Measurements from ENCODE around the gene MAFF. TPM values are rescaled to one million over a fixed set of nuclear protein-coding genes. Genes with fewer than 3 reads are reported as not detected.

The MAFF gene
- total RNA-seq, 1 experiment from 2014 or later: 26.0 TPM

GRCh38 chr22:38155703-38156102, 46.1 kb upstream of the MAFF start (continued):
- TF ChIP-seq YY1 (IDR thresholded peaks at IDR 0.05; ENCODE audit: extremely low read depth, insufficient replicate concordance, low read depth, low read length) (no peak), ZFX (IDR thresholded peaks at IDR 0.05) (no peak), ELF1 (IDR thresholded peaks at IDR 0.05; ENCODE audit: borderline replicate concordance, low read depth) (no peak)
- TF ChIP-seq, protein P1, sequence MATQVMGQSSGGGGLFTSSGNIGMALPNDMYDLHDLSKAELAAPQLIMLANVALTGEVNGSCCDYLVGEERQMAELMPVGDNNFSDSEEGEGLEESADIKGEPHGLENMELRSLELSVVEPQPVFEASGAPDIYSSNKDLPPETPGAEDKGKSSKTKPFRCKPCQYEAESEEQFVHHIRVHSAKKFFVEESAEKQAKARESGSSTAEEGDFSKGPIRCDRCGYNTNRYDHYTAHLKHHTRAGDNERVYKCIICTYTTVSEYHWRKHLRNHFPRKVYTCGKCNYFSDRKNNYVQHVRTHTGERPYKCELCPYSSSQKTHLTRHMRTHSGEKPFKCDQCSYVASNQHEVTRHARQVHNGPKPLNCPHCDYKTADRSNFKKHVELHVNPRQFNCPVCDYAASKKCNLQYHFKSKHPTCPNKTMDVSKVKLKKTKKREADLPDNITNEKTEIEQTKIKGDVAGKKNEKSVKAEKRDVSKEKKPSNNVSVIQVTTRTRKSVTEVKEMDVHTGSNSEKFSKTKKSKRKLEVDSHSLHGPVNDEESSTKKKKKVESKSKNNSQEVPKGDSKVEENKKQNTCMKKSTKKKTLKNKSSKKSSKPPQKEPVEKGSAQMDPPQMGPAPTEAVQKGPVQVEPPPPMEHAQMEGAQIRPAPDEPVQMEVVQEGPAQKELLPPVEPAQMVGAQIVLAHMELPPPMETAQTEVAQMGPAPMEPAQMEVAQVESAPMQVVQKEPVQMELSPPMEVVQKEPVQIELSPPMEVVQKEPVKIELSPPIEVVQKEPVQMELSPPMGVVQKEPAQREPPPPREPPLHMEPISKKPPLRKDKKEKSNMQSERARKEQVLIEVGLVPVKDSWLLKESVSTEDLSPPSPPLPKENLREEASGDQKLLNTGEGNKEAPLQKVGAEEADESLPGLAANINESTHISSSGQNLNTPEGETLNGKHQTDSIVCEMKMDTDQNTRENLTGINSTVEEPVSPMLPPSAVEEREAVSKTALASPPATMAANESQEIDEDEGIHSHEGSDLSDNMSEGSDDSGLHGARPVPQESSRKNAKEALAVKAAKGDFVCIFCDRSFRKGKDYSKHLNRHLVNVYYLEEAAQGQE (IDR thresholded peaks at IDR 0.05; ENCODE audit: low read depth): no peak

- Histone ChIP-seq H3K9me2 (ENCODE audit: insufficient read depth) (no peaks in the 10 kb centered on the region), H3K79me2 (ENCODE audit: insufficient read depth, low read length) (no peaks in the 10 kb centered on the region), H3K9ac (ENCODE audit: low read length) (no peak overlapping the region), H3K9me3 (ENCODE audit: control insufficient read depth in 1 of 2, insufficient read depth in 1 of 2, low read depth in 1 of 2, low read length in 2 of 2) (no peaks in the 10 kb centered on the region), H3K4me1 (ENCODE audit: control insufficient read depth in 1 of 2, insufficient read depth in 2 of 2, low read length in 2 of 2) (peaks cover 17 to 18% of the 10 kb centered on the region in 2 experiments), H4K20me1 (ENCODE audit: insufficient read depth) (no peaks in the 10 kb centered on the region), H3K27ac (ENCODE audit: low read depth, low read length) (no peak overlapping the region), H3K4me3 (replicated peaks in 1 of 2; ENCODE audit: low read depth in 1 of 2, low read length in 2 of 2) (no peak overlapping the region), H3K36me3 (ENCODE audit: control insufficient read depth in 1 of 2, insufficient read depth in 2 of 2, low read length in 2 of 2) (no peaks in the 10 kb centered on the region; a peak in 1 of 4 replicates), H2AFZ (ENCODE audit: low read depth, low read length, poor library complexity, severe bottlenecking) (no peak overlapping the region), H3K27me3 (ENCODE audit: insufficient read depth, low read length) (no peaks in the 10 kb centered on the region), H3K4me2 (ENCODE audit: low read length) (no peak overlapping the region)
- RAD21 ChIA-PET (ENCODE audit: low non-redundant PET in 1 of 2, low total read pairs in 2 of 2, uncharacterized antibody in 2 of 2, unreplicated experiment in 2 of 2): no interaction called here
- no peak for ATAC-seq
- CTCF ChIA-PET: interaction anchor here (0.5 kb wide), 1 partner anchor 571 kb away, joined by 3 read pairs; no protein-coding TSS in a partner anchor
- POLR2A ChIA-PET: no interaction called here
- intact Hi-C loops (cut with micrococcal nuclease): no loop called here
- DNase-seq (ENCODE audit: low read depth, low spot score): no peak
- no TSS peak for BruUV-seq (replicated peaks)
- TF ChIP-seq ZFX (IDR thresholded peaks at IDR 0.05): no peak
- no peak for TF ChIP-seq CTCF (IDR thresholded peaks at IDR 0.05 in 2 of 3, conservative IDR thresholded peaks at IDR 0.05 in 1 of 3; ENCODE audit: borderline replicate concordance in 1 of 3, insufficient read depth in 1 of 3, low read depth in 2 of 3, low read length in 2 of 3)
- no peak for TF ChIP-seq EGR1 (IDR thresholded peaks at IDR 0.05; ENCODE audit: low read depth)
- no peak for TF ChIP-seq SP1 (IDR thresholded peaks at IDR 0.05; ENCODE audit: low read depth)
- no peak for TF ChIP-seq CEBPB (IDR thresholded peaks at IDR 0.05; ENCODE audit: low read depth)
- no peak for TF ChIP-seq TCF7L2 (IDR thresholded peaks at IDR 0.05; ENCODE audit: borderline replicate concordance, extremely low read depth, insufficient read depth, insufficient read length)
- TF ChIP-seq, protein P2, sequence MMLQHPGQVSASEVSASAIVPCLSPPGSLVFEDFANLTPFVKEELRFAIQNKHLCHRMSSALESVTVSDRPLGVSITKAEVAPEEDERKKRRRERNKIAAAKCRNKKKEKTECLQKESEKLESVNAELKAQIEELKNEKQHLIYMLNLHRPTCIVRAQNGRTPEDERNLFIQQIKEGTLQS (IDR thresholded peaks at IDR 0.05): no peak
- TF ChIP-seq FOSL1 (IDR thresholded peaks at IDR 0.05; ENCODE audit: low read depth): no peak
- TF ChIP-seq, protein P1 (IDR thresholded peaks at IDR 0.05; ENCODE audit: low read depth): no peak
- TF ChIP-seq MAX (IDR thresholded peaks at IDR 0.05): no peak
- no peak for TF ChIP-seq ELF1 (IDR thresholded peaks at IDR 0.05; ENCODE audit: borderline replicate concordance, low read depth)
Observed at GRCh38 chr22:38162881-38163843, 38.6 kb upstream of the MAFF start.
